H1 (cell line): ENCODE results near the gene SMIM23. TPM values are rescaled to one million over a fixed set of nuclear protein-coding genes. Genes with fewer than 3 reads are reported as not detected.

Experiments
- MAFK ChIP-seq: IDR thresholded peaks from 2 replicates; pipeline ENCODE4 v1.6.1; 2012; ENCODE audit warnings: low read depth, mild to moderate bottlenecking, improper control_type of control experiment, low read length
- polyA plus RNA-seq, 7 experiments: library from polyadenylated mRNA; depleted of rRNA in 3 of 7; stranded (reverse) in 5 of 7; unstranded in 2 of 7; fragments of >200 nt in 5 of 7; fragments of 200-250 nt in 2 of 7; gene quantifications; 1 replicate in 5 of 7; 2 replicates in 1 of 7; 4 replicates in 1 of 7; pipeline versions ENCODE4 v1.2.1 to v1.2.3, GENCODE V29; 2011 to 2013; ENCODE audit warnings: missing spikeins in 2 of 7, mixed read lengths in 2 of 7
- total RNA-seq: library from RNA; stranded (reverse); fragmentation: NEBNext Ultra II Directional; extraction: Animal tissue kit (Norgen Biotek cat#: 25700); gene quantifications from 2 replicates; pipeline ENCODE4 v1.2.1, GENCODE V29; 2021

Gene SMIM23
- total and polyA plus RNA-seq, 2 of the 8 experiments (the other 6 are each of a cell fraction or from before 2014, with no cell fraction given), result not detected

DNA sequence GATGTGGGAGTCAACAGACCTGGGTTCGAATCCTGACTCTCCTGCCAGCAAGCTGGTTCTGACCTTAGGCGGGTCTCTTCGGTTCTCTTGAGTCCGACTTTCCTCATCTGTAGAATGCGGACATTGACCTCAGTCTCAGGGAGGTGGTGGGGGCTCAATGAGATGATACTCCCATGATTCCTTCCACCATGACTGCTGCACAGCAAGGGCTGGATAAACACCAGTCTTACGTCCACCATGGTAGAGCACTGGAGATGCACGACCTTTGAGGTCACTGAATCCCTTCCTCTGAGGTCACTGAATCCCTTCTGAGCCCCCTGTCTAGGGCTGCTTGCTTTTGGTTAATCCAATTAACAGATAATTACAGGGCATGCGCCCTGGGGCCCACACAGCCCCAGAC lies 12.5 kb upstream of the SMIM23 start (continued):
- no peak for TF ChIP-seq MAFK
